CD14-positive monocyte (primary cell): ENCODE results near the gene SLC35A1. TPM values are rescaled to one million over a fixed set of nuclear protein-coding genes. Genes with fewer than 3 reads are reported as not detected.

Experiments used
- DNase-seq, 3 donors: peaks; one replicate each; pipeline ENCODE4 v3.0.0-alpha.2; 2011 to 2022
- H2AFZ ChIP-seq: 2 replicates; pipeline ENCODE4 v1.6.0; 2012; ENCODE audit warnings: mild to moderate bottlenecking, low read depth, low read length, inconsistent platforms; ENCODE audit not compliant: insufficient read depth, poor library complexity, severe bottlenecking
- H3K27ac ChIP-seq, 2 donors: 1 replicate in 1 of 2; 2 replicates in 1 of 2; pipeline ENCODE4 v1.5.1; 2012 to 2013; ENCODE audit warnings: low read length in 2 of 2, control low read depth in 1 of 2, inconsistent platforms in 1 of 2, low read depth in 1 of 2, mild to moderate bottlenecking in 1 of 2
- H3K27me3 ChIP-seq, 2 donors: one replicate each; pipeline versions ENCODE4 v1.6.0 to v1.6.1; 2011 to 2013; ENCODE audit warnings: low read length in 2 of 2; ENCODE audit not compliant: control insufficient read depth in 2 of 2, insufficient read depth in 2 of 2
- H3K36me3 ChIP-seq, 2 donors: replicated peaks in 1 of 2; 1 replicate in 1 of 2; 2 replicates in 1 of 2; pipeline versions ENCODE4 v1.5.1 to v1.6.1; 2012 to 2013; ENCODE audit warnings: low read length in 2 of 2, control low read depth in 1 of 2, inconsistent platforms in 1 of 2, mild to moderate bottlenecking in 1 of 2; ENCODE audit not compliant: insufficient read depth in 2 of 2, control insufficient read depth in 1 of 2
- H3K4me1 ChIP-seq, 2 donors: 1 replicate in 1 of 2; 2 replicates in 1 of 2; pipeline versions ENCODE4 v1.5.1 to v1.6.1; 2012 to 2013; ENCODE audit warnings: low read length in 2 of 2, control low read depth in 1 of 2, inconsistent platforms in 1 of 2, mild to moderate bottlenecking in 1 of 2, moderate library complexity in 1 of 2; ENCODE audit not compliant: insufficient read depth in 2 of 2, control insufficient read depth in 1 of 2
- H3K4me2 ChIP-seq: replicated peaks from 2 replicates; pipeline ENCODE3; 2012; ENCODE audit warnings: low read length, moderate library complexity, mild to moderate bottlenecking; ENCODE audit not compliant: poor library complexity, severe bottlenecking; ENCODE audit errors: extremely low read depth
- H3K4me3 ChIP-seq, 3 experiments: fragments of 200-600 bp in 1 of 3; sonication (generic) in 1 of 3; replicated peaks in 1 of 3; 1 replicate in 2 of 3; 2 replicates in 1 of 3; pipeline ENCODE4 v1.5.1; 2011 to 2013; ENCODE audit warnings: low read length in 3 of 3, mild to moderate bottlenecking in 3 of 3, control low read depth in 2 of 3, low read depth in 2 of 3, inconsistent platforms in 1 of 3, moderate library complexity in 1 of 3
- H3K79me2 ChIP-seq: 2 replicates; pipeline ENCODE4 v1.6.0; 2012; ENCODE audit warnings: mild to moderate bottlenecking, control low read depth, inconsistent platforms, low read length, moderate library complexity; ENCODE audit not compliant: insufficient read depth
- H3K9ac ChIP-seq: 2 replicates; pipeline ENCODE4 v1.6.0; 2017; ENCODE audit warnings: low read length, mild to moderate bottlenecking; ENCODE audit not compliant: insufficient read depth, poor library complexity, severe bottlenecking
- H3K9me3 ChIP-seq, 2 donors: replicated peaks in 1 of 2; 1 replicate in 1 of 2; 2 replicates in 1 of 2; pipeline versions ENCODE4 v1.5.1 to v1.6.1; 2012 to 2013; ENCODE audit warnings: low read length in 2 of 2, control low read depth in 1 of 2; ENCODE audit not compliant: control insufficient read depth in 1 of 2, insufficient read depth in 1 of 2
- H4K20me1 ChIP-seq: 2 replicates; pipeline ENCODE4 v1.6.0; 2012; ENCODE audit warnings: mild to moderate bottlenecking, low read length, control low read depth, moderate library complexity; ENCODE audit not compliant: insufficient read depth
- H3K27ac Mint-ChIP-seq, 7 donors: one replicate each; pipeline ENCODE4 v1.8.0; 2020; ENCODE audit warnings: mild to moderate bottlenecking in 7 of 7, mixed read lengths in 7 of 7, moderate library complexity in 6 of 7, inconsistent platforms in 2 of 7
- H3K27me3 Mint-ChIP-seq, 3 donors: one replicate each; pipeline ENCODE4 v1.8.0; 2021 to 2022; ENCODE audit warnings: low read depth in 3 of 3, mild to moderate bottlenecking in 3 of 3, mixed read lengths in 3 of 3, moderate library complexity in 3 of 3, inconsistent platforms in 1 of 3
- H3K36me3 Mint-ChIP-seq, 2 donors: one replicate each; pipeline ENCODE4 v1.8.0; 2020; ENCODE audit warnings: mixed read lengths in 2 of 2, inconsistent platforms in 1 of 2, mild to moderate bottlenecking in 1 of 2
- H3K4me1 Mint-ChIP-seq: one replicate; pipeline ENCODE4 v1.8.0; 2020; ENCODE audit warnings: mild to moderate bottlenecking, mixed read lengths
- H3K4me3 Mint-ChIP-seq, 2 donors: one replicate each; pipeline ENCODE4 v1.8.0; 2020; ENCODE audit warnings: mild to moderate bottlenecking in 2 of 2, mixed read lengths in 2 of 2, moderate library complexity in 1 of 2
- H3K9me3 Mint-ChIP-seq, 7 donors: one replicate each; pipeline ENCODE4 v1.8.0; 2020 to 2022; ENCODE audit warnings: mixed read lengths in 7 of 7, mild to moderate bottlenecking in 6 of 7, moderate library complexity in 6 of 7, inconsistent platforms in 2 of 7
- WGBS: methylation state at CpG from one replicate; pipeline ENCODE4 v1.1.5; 2013; ENCODE audit warnings: missing lambda C conversion rate; ENCODE audit not compliant: insufficient coverage; 5-methylcytosine and 5-hydroxymethylcytosine counted together
- intact Hi-C, 2 donors: fragments of 100-400 bp; cut with micrococcal nuclease; formaldehyde crosslinking; loops; one replicate each; pipeline versions ENCODE4 v1.15.0 to v1.15.1; 2023
- polyA plus RNA-seq, 3 donors: library from polyadenylated mRNA; depleted of rRNA in 1 of 3; unstranded in 2 of 3; stranded (reverse) in 1 of 3; fragments of 300-500 nt in 2 of 3; fragments of >200 nt in 1 of 3; fragmentation: Illumina TruSeq in 2 of 3; gene quantifications; 1 replicate in 2 of 3; 2 replicates in 1 of 3; pipeline ENCODE4 v1.2.3, GENCODE V29; 2012 to 2021
- TF ChIP-seq, protein P1 (sequence below): fragments of 200-600 bp; IDR thresholded peaks from one replicate; pipeline ENCODE4 v1.8.0; 2022; ENCODE audit warnings: antibody characterized with exemption, mild to moderate bottlenecking

Gene SLC35A1
- polyA plus RNA-seq, 3 donors: 44.6 to 103 (median 90.6) TPM

DNA sequence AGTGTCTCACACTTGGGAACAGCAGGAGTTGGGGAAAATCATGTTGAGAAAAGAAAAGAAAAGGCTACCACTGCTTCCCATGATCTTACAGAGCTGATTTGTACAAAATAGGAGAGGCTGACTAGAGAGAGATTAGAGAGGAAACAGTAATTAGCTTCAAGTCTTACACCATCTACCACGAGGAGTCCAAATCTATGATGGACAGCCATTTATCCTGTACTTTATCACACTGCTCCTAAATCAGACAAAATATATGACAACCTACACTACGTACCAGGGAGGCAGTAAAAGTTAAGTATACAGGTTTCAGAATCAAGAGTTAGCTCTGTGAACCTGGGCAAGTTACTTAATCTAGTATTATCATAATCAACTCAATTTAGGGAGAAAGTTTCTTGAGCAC, 79.0 kb downstream of the SLC35A1 start:
- Mint-ChIP-seq H3K4me1 (no peaks in the 10 kb centered on the region), H3K27ac (no peak overlapping the region), H3K9me3 (peaks cover 0 to 2% (median 0%) of the 10 kb centered on the region in 7 donors), H3K27me3 (no peaks in the 10 kb centered on the region), H3K4me3 (no peak overlapping the region), H3K36me3 (peaks cover 53 to 77% of the 10 kb centered on the region in 2 donors)
- Histone ChIP-seq H3K79me2 (no peaks in the 10 kb centered on the region), H3K9me3 (no peaks in the 10 kb centered on the region), H3K9ac (no peak overlapping the region), H3K4me2 (no peak overlapping the region), H3K4me3 (no peak overlapping the region), H3K27me3 (no peaks in the 10 kb centered on the region), H4K20me1 (no peaks in the 10 kb centered on the region), H3K36me3 (peaks cover 36 to 89% of the 10 kb centered on the region in 2 donors), H3K27ac (peak overlapping the region in 1 of 2 donors; percentile 18), H3K4me1 (no peaks in the 10 kb centered on the region), H2AFZ (no peak overlapping the region)
- no peak for DNase-seq
- WGBS: no CpG with 5 or more reads among the region's 2 CpGs
- TF ChIP-seq, protein P1, sequence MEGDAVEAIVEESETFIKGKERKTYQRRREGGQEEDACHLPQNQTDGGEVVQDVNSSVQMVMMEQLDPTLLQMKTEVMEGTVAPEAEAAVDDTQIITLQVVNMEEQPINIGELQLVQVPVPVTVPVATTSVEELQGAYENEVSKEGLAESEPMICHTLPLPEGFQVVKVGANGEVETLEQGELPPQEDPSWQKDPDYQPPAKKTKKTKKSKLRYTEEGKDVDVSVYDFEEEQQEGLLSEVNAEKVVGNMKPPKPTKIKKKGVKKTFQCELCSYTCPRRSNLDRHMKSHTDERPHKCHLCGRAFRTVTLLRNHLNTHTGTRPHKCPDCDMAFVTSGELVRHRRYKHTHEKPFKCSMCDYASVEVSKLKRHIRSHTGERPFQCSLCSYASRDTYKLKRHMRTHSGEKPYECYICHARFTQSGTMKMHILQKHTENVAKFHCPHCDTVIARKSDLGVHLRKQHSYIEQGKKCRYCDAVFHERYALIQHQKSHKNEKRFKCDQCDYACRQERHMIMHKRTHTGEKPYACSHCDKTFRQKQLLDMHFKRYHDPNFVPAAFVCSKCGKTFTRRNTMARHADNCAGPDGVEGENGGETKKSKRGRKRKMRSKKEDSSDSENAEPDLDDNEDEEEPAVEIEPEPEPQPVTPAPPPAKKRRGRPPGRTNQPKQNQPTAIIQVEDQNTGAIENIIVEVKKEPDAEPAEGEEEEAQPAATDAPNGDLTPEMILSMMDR: no peak
- intact Hi-C loops: no loop called here

DNA sequence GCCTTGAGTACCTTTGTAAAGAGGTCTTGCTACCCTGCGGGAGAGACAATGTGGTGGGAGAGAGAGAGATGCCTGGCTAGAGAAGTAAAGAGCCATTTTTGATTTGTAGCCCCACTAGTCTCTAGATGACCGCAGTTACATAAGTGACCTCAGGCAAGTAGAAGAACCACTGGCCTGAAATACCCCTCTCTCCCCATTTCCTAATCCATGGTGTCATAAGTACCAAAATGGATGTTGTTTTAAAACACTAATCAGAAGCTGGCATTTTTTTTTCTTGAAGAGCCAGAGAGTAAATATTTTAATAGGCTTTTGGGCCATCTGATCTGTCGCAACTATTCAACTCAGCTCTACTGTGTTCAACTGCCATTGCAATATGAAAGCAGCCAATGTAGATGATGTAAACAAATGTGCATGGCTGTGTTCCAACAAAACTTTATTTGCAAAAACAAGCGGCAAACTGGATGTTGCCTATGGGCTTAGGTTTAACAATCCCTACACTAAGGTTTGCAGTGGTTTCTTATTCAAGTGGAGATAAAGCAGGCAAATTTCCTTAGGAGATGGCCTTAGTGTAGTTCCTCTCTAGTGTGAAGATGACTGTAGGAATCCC, 80.5 kb downstream of the SLC35A1 start:
- Histone ChIP-seq H3K9ac (no peak overlapping the region), H3K27ac (no peak overlapping the region), H3K9me3 (no peaks in the 10 kb centered on the region), H3K4me3 (no peak overlapping the region), H2AFZ (no peak overlapping the region), H3K79me2 (no peaks in the 10 kb centered on the region), H3K4me1 (no peaks in the 10 kb centered on the region), H3K27me3 (no peaks in the 10 kb centered on the region), H4K20me1 (no peaks in the 10 kb centered on the region), H3K4me2 (no peak overlapping the region), H3K36me3 (peaks cover 43 to 94% of the 10 kb centered on the region in 2 donors)
- DNase-seq: no peak
- no peaks in the 10 kb centered on the region for H3K4me1 Mint-ChIP-seq
- peak overlapping the region in 1 of 7 donors; percentile 5 for H3K27ac Mint-ChIP-seq
- H3K4me3 Mint-ChIP-seq: no peak overlapping the region
- intact Hi-C loops: no loop called here
- TF ChIP-seq, protein P1: no peak
- peaks cover 58 to 76% of the 10 kb centered on the region in 2 donors for H3K36me3 Mint-ChIP-seq
- H3K9me3 Mint-ChIP-seq: peaks cover 0 to 2% (median 0%) of the 10 kb centered on the region in 7 donors
- H3K27me3 Mint-ChIP-seq: no peaks in the 10 kb centered on the region
- 100% methylated on average over 1 of the region's 4 CpGs for WGBS
